GM19043 (cell line): ENCODE data around the gene MPV17L.
"Not testable (repeated sequence)": the region's sequence is repeated elsewhere in the genome, so short reads cannot be mapped to it uniquely, and the experiment has no call there.

Source experiments
- ATAC-seq: cut with Tn5 transposase; IDR thresholded peaks from one replicate; pipeline ENCODE4 v1.9.1; 2021; ENCODE audit warnings: low read depth; ENCODE audit not compliant: unreplicated experiment

Gene MPV17L

DNA sequence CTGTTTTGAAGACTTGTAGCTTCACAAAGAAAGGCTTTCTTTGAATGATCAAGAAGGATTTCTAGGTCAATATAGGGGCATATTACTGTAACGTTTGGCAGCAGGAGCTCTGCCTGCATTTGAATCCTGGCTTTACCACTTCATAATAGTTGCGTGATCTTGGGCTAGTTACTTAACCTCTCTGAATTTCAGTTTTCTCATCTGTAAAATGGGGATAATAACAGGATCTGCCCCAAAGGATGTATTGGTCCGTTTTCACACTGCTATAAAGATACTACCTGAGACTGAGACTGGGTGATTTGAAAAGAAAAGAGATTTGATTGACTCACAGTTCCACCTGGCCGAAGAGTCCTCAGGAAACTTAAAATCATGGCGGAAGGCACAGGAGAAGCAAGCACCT is 51.3 kb downstream of the MPV17L start:
- ATAC-seq: no peak

- no peak for ATAC-seq
Observed at GRCh38 chr16:15450624-15451023, 55.1 kb downstream of the MPV17L start.

DNA sequence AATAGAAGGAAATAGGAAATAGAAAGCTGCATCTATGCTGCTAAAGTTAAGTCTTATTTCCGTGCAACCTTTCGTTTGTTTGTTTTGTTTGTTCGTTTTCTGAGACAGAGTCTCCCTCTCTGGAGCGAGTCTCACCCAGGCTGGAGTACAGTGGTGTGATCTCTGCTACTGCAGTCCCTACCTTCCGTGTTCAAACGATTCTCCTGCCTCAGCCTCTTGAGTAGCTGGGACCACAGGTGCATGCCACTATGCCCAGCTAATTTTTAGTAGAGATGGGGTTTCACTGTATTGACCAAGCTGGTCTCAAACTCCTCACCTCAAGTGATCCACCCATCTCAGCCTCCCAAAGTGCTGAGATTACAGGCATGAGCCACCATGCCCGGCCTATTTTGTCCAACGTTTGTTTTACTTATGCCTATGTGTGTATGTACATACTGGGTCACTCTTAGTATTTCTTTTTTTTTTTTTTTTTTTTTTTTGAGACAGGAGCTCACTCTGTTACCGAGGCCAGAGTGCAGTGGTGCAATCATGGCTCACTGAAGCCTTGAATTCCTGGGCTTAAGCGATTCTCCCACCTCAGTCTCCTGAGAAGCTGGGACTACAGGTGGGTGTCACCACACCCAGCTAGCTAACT is 55.7 kb downstream of the MPV17L start:
- ATAC-seq: no peak

DNA sequence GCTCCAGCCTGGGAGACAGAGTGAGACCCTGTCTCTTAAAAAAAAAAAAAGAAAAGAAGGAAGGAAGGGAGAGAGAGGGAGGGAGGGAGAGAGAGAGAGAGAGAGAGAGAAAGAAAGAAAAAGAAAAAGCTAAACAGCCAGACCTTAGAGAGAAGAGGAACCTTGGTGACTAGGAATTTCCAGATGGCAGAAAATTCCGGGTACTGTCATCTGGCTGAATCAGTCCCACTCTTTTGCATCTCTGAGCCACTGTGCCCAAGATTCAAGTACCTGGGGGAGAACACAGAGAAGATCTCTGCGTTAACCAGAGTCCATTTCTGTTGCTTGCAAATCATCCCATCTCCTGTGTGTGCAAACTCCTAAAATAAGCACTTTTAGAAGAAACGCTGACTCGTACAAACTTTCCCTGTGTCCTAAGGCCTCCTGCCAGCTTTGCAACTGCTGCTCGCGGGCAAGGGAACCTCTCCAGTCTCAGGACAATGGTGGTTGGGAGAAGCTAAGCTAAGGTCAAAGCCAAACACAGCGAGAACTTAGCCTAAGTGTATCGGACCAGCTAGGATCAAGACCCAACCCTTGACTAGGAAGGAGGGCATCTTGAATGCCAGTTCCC is 56.8 kb downstream of the MPV17L start:
- no peak for ATAC-seq

GRCh38 chr16:15453296-15453695 is 57.7 kb downstream of the MPV17L start:
- not testable (repeated sequence) for ATAC-seq

DNA sequence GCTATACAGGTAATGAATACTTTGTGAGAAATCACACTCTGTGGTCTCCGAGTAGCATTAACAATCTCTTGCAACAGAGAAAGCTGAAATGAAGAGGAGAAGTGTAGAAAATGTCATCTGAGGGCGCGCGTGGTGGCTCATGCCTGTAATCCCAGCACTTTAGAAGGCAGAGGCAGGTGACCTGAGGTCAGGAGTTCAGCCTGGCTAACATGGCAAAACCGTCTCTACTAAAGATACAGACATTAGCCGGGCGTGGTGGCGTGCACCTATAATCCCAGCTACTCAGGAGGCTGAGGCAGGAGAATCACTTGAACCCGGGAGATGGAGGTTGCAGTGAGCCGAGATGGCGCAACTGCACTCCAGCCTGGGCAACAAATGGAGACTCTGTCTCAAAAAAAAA is 59.4 kb downstream of the MPV17L start:
- ATAC-seq: not testable (repeated sequence)

GRCh38 chr16:15457400-15457799 is 61.8 kb downstream of the MPV17L start:
- ATAC-seq: no peak

GRCh38 chr16:15457958-15458357 is 62.4 kb downstream of the MPV17L start:
- ATAC-seq: no peak

DNA sequence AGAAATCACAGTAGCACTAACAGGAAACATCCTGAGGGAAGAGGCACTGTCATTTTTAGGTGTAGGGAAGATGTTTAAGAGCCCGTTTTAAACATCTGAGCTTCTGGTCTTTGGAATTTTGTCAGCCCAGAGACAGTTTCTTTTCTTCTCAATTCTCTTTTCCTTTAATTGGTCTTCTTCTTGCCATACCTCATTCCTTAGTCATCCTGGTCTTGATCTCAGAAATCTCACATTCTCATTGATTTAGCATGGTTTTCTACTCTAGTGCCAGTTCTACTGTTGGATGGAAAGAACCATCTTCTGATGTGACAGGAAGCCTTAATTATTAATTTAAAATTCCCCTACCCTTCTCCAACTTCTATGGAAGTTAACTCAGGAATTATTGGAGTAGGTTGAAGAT is 64.2 kb downstream of the MPV17L start:
- ATAC-seq: no peak

DNA sequence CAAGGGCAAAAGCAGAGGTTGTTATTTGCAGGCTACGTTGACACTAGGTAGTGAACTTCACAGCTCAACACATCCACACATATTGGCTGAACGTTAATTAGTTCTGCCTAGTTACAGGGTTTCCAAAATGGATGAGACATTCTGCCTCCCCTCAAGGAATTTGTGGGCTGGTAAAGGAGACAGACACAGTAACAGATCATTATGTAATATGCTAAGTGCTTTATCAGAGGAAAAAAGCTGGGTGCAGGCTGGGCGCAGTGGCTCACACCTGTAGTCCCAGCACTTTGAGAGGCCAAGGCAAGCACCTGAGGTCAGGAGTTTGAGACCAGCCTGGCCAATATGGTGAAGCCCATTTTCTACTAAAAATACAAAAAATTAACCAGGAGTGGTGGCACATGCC is 65.0 kb downstream of the MPV17L start:
- ATAC-seq: no peak

DNA sequence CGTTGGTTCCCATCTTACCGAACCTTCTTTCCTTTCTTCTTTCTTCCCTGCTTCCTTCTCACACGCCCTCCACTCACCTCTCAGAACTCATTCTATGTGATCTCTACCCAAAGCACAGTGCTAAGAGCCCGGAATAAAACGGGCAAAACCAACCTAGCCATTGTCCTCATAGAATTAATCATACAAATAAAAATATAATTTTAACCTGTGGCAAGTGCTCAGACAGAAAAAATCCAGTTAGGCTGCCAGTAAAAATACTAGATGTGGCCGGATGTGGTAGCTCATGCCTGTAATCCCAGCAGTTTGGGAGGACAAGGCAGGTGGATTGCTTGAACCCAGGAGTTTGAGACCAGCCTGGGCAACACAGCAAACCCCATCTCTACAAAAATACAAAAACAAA is 65.8 kb downstream of the MPV17L start:
- ATAC-seq: no peak
